Lower leg skin (tissue), 3 donors: ENCODE data around the gene IGFBP6.

Experiments used
- CTCF ChIP-seq, 3 donors: fragments of 450-650 bp; IDR thresholded peaks; one replicate each; pipeline ENCODE4 v1.5.1; 2016; ENCODE audit warnings: antibody characterized with exemption in 3 of 3, mild to moderate bottlenecking in 3 of 3, moderate library complexity in 2 of 3
- POLR2A ChIP-seq, 2 donors: fragments of 450-650 bp; IDR thresholded peaks; one replicate each; pipeline ENCODE4 v1.6.1; 2016 to 2017; ENCODE audit warnings: antibody characterized with exemption in 2 of 2, mild to moderate bottlenecking in 1 of 2, moderate library complexity in 1 of 2

GRCh38 chr12:53068811-53069585, 28.5 kb upstream of the IGFBP6 start:
- TF ChIP-seq CTCF (IDR thresholded peaks at IDR 0.05): no peak
- TF ChIP-seq POLR2A (IDR thresholded peaks at IDR 0.05): no peak
